Heart right ventricle (tissue), 16 donors: ENCODE data around the gene ZNF423. TPM values are rescaled to one million over a fixed set of nuclear protein-coding genes. Genes with fewer than 3 reads are reported as not detected.

Source experiments
- ATAC-seq, 8 donors: fragments of 200-7000 bp; cut with Tn5 transposase; one replicate each; pipeline ENCODE4 v1.9.1; 2020; ENCODE audit warnings: mild to moderate bottlenecking in 8 of 8, moderate library complexity in 8 of 8, moderate number of reproducible peaks in 1 of 8
- DNase-seq, 2 donors: peaks; one replicate each; pipeline ENCODE4 v3.0.0-alpha.2; 2020
- H3K27ac ChIP-seq, 10 donors: fragments of 200-600 bp; sonication (generic) in 2 of 10; one replicate each; pipeline versions ENCODE4 v1.5.0 to v1.8.0; 2020 to 2022; ENCODE audit warnings: mild to moderate bottlenecking in 3 of 10
- H3K27me3 ChIP-seq, 7 donors: fragments of 200-600 bp; one replicate each; pipeline ENCODE4 v1.8.0; 2021 to 2022; ENCODE audit warnings: mild to moderate bottlenecking in 2 of 7
- H3K36me3 ChIP-seq, 9 donors: fragments of 200-600 bp; sonication (generic) in 1 of 9; one replicate each; pipeline versions ENCODE4 v1.5.0 to v1.8.0; 2020 to 2022; ENCODE audit warnings: mild to moderate bottlenecking in 2 of 9
- H3K4me1 ChIP-seq, 9 donors: fragments of 200-600 bp; sonication (generic) in 1 of 9; one replicate each; pipeline versions ENCODE4 v1.5.0 to v1.8.0; 2020 to 2022; ENCODE audit warnings: mild to moderate bottlenecking in 4 of 9
- H3K4me3 ChIP-seq, 10 donors: fragments of 200-600 bp; sonication (generic) in 2 of 10; one replicate each; pipeline versions ENCODE4 v1.5.0 to v1.8.0; 2020 to 2022; ENCODE audit warnings: mild to moderate bottlenecking in 7 of 10, moderate library complexity in 2 of 10
- H3K9me3 ChIP-seq, 11 donors: fragments of 200-600 bp in 10 of 11; sonication (generic) in 2 of 11; one replicate each; pipeline versions ENCODE4 v1.5.0 to v1.8.0; 2013 to 2022; ENCODE audit warnings: mild to moderate bottlenecking in 2 of 11, control low read depth in 1 of 11, moderate library complexity in 1 of 11
- WGBS, 2 donors: extraction: QIAGEN DNeasy Blood & Tissue Kit; methylation state at CpG; one replicate each; pipeline ENCODE4 v1.1.7; 2013; ENCODE audit warnings: inconsistent platforms in 1 of 2; 5-methylcytosine and 5-hydroxymethylcytosine counted together
- intact Hi-C, 10 donors: fragments of 100-400 bp; cut with DNase I; formaldehyde crosslinking; loops; one replicate each; pipeline versions ENCODE4 v1.11.1 to v1.14.2; 2022
- polyA plus RNA-seq, 2 donors: library from polyadenylated mRNA; stranded (reverse); fragments of 200-250 nt; gene quantifications; one replicate each; pipeline ENCODE4 v1.2.3, GENCODE V29; 2013
- total RNA-seq, 10 donors: library from RNA; stranded (reverse); fragmentation: NEBNext Ultra II Directional in 3 of 10; extraction: Animal tissue kit (Norgen Biotek cat#: 25700) in 3 of 10; gene quantifications; one replicate each; pipeline versions ENCODE4 v1.2.1 to v1.2.4, GENCODE V29; 2021 to 2023
- TF ChIP-seq, protein P1 (sequence below), 9 donors: fragments of 200-600 bp; sonication (generic) in 2 of 9; IDR thresholded peaks; one replicate each; pipeline versions ENCODE4 v1.5.0 to v1.8.0; 2021 to 2022; ENCODE audit warnings: antibody characterized with exemption in 9 of 9, mild to moderate bottlenecking in 5 of 9, moderate library complexity in 1 of 9
- donor health status: Arrhythmogenic right ventricular cardiomyopathy.
- donor health status: ischemic (EF 13 %, LVEDD 7.1; RV severe dilation, severe dysfunction).
- donor health status: healthy with polysubstance abuse.
- donor health status: DM: no; HTN: yes; CAD: no.
- donor health status: DM: no; HTN: no; CAD: no.
- donor health status: ischemic (EF 25% LVEDD 6.9; RV normal size, moderate dysfunction).
- donor health status: ischemic (EF 25% LVEDD 5.7; RV mildly dilated, moderate dysfunction).
- donor health status: healthy.
- donor health status: DM: yes; HTN: yes; CAD: no.
- donor health status: Ischemic cardiomyopathy.
- donor health status: ischemic (EF 35%, LVEDD 5.7; RV mildly dilated, moderate dysfunction).
- donor health status: nonischemic (EF 11% LVEDD 7.7; RV severe dilation, severe dysfunction).
- donor health status: DM: yes; HTN: yes; CAD: no.
- donor health status: PGD.
- donor health status: ischemic (EF 29% LVEDD 5.4; RV normal size, mild dysfunction).
- donor health status: nonischemic (EF 23%, LVEDD 6.1; RV moderate dilation, normal function).

ZNF423 gene
- total and polyA plus RNA-seq, 12 donors: 2.6 to 10.6 (median 7.0) TPM

DNA sequence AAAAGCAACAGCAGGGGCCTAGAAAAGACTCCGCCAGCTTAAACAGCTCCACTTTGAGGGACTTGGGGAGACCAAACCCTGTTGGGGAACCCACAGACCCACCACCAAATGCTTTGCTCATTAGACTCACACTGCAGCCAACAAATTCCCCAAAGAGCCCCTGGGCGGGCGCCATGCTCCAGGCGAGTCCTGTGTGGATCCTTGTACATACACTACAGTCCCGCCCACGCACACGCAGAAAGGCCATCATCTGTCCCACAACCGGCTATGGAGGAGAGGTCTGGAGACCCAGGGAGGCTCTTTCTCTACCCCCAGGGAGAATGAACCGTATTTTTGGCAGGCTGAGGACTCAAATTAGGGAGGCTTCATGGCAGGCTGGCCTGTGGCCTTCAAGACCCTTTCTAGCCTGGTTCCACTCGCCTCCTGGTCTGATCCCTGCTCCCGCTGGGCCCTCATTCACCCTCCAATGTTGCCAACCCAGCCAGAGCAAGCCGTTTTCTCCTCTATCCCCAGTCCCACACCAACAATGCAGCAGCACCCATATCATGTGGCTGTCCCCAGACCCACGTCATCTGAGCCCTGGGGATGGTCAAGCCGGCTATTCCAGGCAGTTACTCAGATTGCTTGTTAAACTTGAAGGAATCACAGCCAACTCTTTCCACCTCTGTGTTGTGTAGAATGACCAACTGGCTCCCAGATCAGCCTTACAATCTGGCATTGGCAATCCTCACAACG, 27.2 kb downstream of the ZNF423 start:
- Histone ChIP-seq H3K4me1 (peaks cover 24 to 83% (median 59%) of the 10 kb centered on the region in 9 donors), H3K27ac (peak overlapping the region; percentile 8 to 85 (median 64)), H3K9me3 (no peaks in the 10 kb centered on the region), H3K27me3 (no peaks in the 10 kb centered on the region), H3K36me3 (no peaks in the 10 kb centered on the region), H3K4me3 (no peak overlapping the region)
- ATAC-seq (peak in 6 of 8 donors; percentile 21 to 46 (median 32)), DNase-seq (peak; percentile 55 to 61)
- intact Hi-C loops: no loop called here
- TF ChIP-seq, protein P1, sequence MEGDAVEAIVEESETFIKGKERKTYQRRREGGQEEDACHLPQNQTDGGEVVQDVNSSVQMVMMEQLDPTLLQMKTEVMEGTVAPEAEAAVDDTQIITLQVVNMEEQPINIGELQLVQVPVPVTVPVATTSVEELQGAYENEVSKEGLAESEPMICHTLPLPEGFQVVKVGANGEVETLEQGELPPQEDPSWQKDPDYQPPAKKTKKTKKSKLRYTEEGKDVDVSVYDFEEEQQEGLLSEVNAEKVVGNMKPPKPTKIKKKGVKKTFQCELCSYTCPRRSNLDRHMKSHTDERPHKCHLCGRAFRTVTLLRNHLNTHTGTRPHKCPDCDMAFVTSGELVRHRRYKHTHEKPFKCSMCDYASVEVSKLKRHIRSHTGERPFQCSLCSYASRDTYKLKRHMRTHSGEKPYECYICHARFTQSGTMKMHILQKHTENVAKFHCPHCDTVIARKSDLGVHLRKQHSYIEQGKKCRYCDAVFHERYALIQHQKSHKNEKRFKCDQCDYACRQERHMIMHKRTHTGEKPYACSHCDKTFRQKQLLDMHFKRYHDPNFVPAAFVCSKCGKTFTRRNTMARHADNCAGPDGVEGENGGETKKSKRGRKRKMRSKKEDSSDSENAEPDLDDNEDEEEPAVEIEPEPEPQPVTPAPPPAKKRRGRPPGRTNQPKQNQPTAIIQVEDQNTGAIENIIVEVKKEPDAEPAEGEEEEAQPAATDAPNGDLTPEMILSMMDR (IDR thresholded peaks at IDR 0.05): no peak
- WGBS, 2 donors: 69 to 71% methylated on average over 15 of the region's 15 CpGs

DNA sequence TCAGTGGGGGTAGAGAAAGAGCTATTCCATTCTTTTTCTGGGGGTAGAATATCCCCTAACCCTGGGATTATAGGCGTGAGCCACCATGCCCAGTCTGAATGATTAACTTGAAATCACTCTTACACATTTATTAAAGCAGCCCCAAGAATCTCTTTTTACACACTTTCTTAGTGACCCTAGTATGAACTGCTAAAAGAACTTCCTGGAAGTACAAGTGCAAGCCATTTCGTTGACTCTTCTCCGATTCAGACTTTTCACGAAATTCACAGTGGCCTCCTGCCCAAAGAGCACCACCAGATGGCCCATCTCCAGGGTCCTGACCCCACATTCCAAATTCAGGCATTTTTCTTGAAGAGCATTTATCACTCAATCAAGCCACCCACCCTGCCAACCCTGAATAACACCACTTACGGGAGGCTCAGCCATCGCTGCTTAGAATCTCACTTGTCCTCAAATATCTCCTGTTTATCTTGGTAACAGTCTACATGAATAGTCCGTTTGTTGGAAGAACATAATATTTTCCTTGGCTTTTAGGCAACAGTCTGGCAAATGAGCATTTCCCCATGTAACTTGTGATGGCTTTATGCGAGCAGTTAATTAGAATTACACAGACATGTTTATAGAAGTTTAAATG, 28.0 kb downstream of the ZNF423 start:
- peak in 1 of 2 donors; percentile 40 for DNase-seq
- Histone ChIP-seq H3K27me3 (no peaks in the 10 kb centered on the region), H3K36me3 (no peaks in the 10 kb centered on the region), H3K9me3 (no peaks in the 10 kb centered on the region), H3K27ac (peak overlapping the region; percentile 8 to 85 (median 64)), H3K4me1 (peaks cover 23 to 82% (median 53%) of the 10 kb centered on the region in 9 donors), H3K4me3 (no peak overlapping the region)
- WGBS, 2 donors: 52 to 53% methylated on average over 8 of the region's 8 CpGs
- intact Hi-C loops: no loop called here
- TF ChIP-seq, protein P1 (IDR thresholded peaks at IDR 0.05): no peak
- peak in 7 of 8 donors; percentile 20 to 57 (median 48) for ATAC-seq

DNA sequence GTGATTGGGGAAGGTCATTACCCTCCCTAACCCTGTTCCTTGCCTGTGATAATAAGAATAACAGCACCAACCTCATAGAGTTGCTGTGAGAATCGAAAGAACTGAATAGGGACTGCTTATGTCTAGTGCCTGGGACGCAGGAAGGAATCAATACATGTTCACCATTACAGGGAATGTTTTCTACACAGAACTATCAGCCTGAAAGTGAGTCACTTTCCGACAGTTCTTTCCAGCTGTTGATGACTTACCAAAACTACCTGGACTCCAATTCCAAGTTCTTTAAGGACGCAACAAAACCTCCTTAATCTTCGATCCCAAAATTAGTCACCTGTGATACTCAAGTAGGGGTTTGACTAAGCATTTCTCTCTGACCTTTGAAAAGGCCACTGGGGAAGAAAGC, 29.4 kb downstream of the ZNF423 start:
- WGBS, 2 donors: 72 to 83% methylated on average over 5 of the region's 5 CpGs
- intact Hi-C loops: no loop called here
- H3K9me3 ChIP-seq: no peaks in the 10 kb centered on the region
- no peak for ATAC-seq
- H3K4me1 ChIP-seq: peaks cover 17 to 74% (median 41%) of the 10 kb centered on the region in 9 donors
- H3K27me3 ChIP-seq: no peaks in the 10 kb centered on the region
- H3K4me3 ChIP-seq: no peak overlapping the region
- H3K27ac ChIP-seq: peak overlapping the region in 7 of 10 donors; percentile 39 to 85 (median 66)
- TF ChIP-seq, protein P1 (IDR thresholded peaks at IDR 0.05): no peak
- H3K36me3 ChIP-seq: no peaks in the 10 kb centered on the region
- no peak for DNase-seq

DNA sequence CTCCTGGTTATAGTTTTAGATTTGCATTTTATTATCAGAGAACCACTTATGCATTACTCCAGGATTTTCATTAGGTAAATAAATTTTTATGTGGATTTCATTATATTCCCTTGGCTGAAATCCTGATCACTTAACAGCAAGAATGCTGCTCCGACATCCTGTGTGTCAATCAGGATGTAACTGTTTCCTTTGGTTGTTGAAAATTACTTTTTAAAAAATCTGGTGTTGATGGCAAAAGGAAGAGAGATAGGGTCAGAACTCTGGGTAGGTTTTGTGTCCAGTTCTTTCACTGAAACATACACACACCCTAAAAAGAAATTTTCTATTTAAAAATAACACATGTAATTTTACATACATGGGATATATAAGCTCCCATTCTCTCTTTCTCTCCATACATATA, 30.9 kb downstream of the ZNF423 start:
- Histone ChIP-seq H3K4me1 (peaks cover 17 to 72% (median 41%) of the 10 kb centered on the region in 9 donors), H3K27me3 (no peaks in the 10 kb centered on the region), H3K36me3 (no peaks in the 10 kb centered on the region), H3K9me3 (no peaks in the 10 kb centered on the region), H3K4me3 (no peak overlapping the region), H3K27ac (peak overlapping the region in 8 of 10 donors; percentile 39 to 85 (median 64))
- intact Hi-C loops: no loop called here
- DNase-seq: no peak
- ATAC-seq: peak in 1 of 8 donors; percentile 23
- TF ChIP-seq, protein P1 (IDR thresholded peaks at IDR 0.05): no peak
- WGBS, 2 donors: 52 to 54% methylated on average over 1 of the region's 1 CpG
